ENCODE results near the gene C13orf46.

Gene C13orf46

DNA sequence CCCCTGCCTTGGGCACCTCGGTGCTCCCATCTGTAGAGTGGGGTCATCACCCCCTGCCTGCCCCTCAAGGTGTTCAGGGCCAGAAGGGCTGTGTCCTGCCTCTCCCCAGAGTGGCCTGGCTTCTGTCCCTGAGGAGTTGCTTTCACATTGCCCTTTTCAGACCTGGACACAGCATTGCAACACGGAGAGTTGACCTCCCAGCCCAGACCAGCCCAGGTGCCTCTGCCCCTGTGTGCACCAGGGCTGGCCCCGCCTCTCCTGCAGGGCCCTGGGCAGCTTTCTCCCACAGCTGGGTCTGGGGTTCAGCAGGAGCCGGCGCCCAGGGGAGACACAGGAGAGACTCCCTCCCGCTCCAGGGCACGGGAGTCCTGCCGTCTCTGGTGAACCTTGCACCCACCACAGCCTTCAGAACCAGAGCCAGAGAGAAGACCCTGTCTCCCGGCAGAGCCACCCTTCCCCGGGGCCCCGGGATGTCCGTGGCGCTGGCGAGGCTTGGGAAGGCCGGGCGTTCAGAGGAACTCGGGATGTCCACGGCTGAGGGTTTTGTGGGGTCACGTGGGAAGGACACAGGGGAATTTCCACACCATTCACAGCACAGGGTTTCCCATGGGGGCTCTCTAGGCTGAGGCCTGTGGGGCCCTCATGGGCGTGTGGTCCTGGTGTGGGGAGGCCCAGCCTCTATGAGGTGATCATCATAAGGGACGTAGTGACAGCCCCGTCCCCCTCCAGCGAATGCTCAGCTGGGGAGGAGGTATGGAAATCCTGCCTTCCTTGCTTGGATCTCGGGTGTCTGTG, 23.2 kb downstream of the C13orf46 start:
- DNase-seq (ENCODE audit: low spot score), result no peak
- in situ Hi-C loops (cut with MboI; ENCODE audit: low sequenced_read_pairs, unreplicated experiment), result no loop called here
- TF ChIP-seq, protein P1, sequence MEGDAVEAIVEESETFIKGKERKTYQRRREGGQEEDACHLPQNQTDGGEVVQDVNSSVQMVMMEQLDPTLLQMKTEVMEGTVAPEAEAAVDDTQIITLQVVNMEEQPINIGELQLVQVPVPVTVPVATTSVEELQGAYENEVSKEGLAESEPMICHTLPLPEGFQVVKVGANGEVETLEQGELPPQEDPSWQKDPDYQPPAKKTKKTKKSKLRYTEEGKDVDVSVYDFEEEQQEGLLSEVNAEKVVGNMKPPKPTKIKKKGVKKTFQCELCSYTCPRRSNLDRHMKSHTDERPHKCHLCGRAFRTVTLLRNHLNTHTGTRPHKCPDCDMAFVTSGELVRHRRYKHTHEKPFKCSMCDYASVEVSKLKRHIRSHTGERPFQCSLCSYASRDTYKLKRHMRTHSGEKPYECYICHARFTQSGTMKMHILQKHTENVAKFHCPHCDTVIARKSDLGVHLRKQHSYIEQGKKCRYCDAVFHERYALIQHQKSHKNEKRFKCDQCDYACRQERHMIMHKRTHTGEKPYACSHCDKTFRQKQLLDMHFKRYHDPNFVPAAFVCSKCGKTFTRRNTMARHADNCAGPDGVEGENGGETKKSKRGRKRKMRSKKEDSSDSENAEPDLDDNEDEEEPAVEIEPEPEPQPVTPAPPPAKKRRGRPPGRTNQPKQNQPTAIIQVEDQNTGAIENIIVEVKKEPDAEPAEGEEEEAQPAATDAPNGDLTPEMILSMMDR (IDR thresholded peaks at IDR 0.05; ENCODE audit: borderline replicate concordance, control extremely low read depth, extremely low read depth, insufficient read depth, missing control alignments), result no peak

DNA sequence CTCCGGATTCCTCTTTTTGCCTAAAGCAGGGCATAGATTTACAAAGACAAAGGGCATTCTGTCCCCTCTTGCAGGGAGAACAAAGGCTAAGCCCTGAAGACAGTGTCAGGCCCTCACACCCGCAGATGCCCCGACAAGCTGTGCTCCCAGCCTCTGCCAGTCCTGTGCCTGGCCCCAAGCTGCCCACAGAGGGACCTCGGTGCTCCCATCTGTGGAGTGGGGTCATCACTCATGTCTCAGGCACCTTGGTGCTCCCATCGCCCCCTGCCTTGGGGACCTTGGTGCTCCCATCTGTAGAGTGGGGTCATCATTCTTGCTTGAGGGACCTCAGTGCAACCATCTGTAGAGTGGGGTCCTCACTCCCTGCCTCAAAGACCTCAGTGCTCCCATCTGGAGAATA, 24.3 kb downstream of the C13orf46 start:
- in situ Hi-C loops (cut with MboI; ENCODE audit: low sequenced_read_pairs, unreplicated experiment), result no loop called here
- no peak for DNase-seq (ENCODE audit: low spot score)
- TF ChIP-seq, protein P1 (IDR thresholded peaks at IDR 0.05; ENCODE audit: borderline replicate concordance, control extremely low read depth, extremely low read depth, insufficient read depth, missing control alignments), result no peak

DNA sequence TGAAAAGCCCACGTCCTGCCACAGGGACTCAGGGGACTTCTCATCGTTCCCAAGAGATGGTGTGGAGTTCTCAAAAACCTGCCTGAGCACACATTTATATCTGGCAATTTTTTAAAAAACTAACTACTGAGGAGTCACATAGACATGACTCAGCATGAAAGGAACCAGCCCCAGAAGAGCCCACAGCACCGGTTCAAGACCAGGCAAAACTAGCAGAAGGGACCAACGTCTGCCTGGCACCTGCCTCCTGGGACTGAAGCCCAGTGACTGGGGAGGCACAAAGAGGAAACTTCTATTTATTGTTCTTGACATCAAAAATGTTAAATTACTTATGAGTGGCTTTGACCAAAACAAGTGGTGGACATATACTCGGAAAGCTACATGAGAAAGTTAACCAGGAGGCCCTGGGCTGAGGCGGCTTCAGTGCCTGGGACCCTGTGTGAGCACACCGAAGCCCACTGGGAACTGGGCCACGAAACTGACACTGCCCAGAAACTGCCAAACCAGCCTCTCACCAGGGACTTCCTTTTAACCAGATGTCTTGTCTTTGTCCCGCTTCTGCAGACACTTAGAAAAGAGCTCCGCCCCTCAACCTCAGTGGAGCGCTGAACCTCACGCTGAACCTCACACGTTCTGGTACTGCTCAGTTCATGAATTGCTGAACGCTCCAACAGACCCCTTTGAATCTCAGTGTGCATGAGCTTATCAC, 25.7 kb downstream of the C13orf46 start:
- in situ Hi-C loops (cut with MboI; ENCODE audit: low sequenced_read_pairs, unreplicated experiment), result no loop called here
- no peak for DNase-seq (ENCODE audit: low spot score)
- TF ChIP-seq, protein P1 (IDR thresholded peaks at IDR 0.05; ENCODE audit: borderline replicate concordance, control extremely low read depth, extremely low read depth, insufficient read depth, missing control alignments), result no peak

DNA sequence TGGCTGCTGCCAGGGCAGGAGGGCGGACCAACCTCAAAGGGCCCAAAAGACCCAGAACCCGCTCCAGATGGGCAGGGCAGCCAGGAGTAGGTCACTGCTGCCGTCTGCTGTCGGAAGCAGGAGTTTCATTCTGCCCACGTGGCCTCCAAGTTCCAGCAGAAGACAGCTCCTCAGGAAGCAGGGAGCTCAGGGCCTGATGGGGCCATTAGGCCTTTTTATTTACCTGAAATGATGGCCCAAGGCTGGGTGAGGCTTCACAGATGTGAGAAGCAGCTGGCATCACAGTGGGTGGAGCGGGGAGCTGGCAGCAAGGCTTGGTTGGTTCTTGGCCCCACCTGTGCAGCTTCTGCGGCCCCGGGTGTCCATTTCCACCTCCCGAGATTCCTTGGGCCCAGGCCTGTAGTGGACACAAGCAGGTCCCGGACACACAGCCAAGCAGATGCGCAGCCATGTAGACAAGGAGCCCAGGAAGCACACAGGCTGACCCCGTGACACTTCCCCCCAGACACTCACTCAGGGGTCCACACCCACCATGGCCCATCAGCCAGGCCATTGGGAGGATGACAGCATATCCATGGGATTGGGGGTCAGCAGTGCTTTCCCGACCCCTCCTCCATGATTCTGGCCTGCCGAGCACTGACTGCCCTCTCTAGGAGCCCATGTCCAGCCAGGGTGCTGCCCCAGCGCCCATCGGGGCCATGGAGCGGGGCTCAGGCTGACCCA, 26.4 kb downstream of the C13orf46 start:
- TF ChIP-seq, protein P1 (IDR thresholded peaks at IDR 0.05; ENCODE audit: borderline replicate concordance, control extremely low read depth, extremely low read depth, insufficient read depth, missing control alignments), result no peak
- no peak for DNase-seq (ENCODE audit: low spot score)
- in situ Hi-C loops (cut with MboI; ENCODE audit: low sequenced_read_pairs, unreplicated experiment), result no loop called here

DNA sequence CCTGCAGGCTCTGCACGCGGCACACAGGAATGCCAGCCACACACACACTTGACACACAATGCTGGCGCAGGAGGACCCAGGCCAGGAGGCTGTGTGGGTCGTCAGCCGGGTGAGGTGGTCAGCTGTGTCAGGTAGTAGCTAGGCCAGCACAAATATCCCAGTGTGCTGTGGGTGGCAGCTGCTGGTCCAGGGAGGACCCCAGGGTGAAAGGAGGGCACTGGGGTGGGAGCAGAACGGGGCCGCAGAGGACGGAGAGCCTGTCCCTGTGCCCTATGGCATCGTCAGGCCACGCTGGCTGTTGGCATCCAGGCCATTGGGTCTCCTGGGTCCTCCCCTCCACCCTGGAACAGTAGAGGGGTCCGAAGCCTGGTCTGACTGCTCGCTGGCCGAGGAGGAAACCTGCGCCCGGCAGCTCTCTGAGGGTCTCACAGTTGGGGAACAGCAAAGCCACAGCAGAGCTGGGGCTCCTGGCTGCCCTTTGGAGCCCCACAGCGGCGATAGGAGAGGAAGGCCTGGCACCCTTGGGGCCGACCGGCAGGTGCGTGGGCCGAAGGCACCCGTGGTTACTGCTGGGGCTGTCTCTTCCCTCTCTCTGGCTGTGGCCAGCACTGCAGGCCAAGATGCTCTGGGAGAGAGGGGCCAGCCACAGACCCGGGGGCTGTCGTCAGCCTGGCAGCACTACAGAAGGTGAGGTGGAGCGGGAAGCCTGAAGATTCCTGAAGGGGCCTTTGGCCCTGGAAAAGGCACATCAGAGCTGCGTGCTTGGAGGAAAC, 27.3 kb downstream of the C13orf46 start:
- in situ Hi-C loops (cut with MboI; ENCODE audit: low sequenced_read_pairs, unreplicated experiment), result no loop called here
- DNase-seq (ENCODE audit: low spot score), result no peak
- TF ChIP-seq, protein P1 (IDR thresholded peaks at IDR 0.05; ENCODE audit: borderline replicate concordance, control extremely low read depth, extremely low read depth, insufficient read depth, missing control alignments), result no peak

Measured in GM13976 (cell line).